Left lung (tissue), 10 donors: ENCODE data around the gene C5orf34. TPM values are rescaled to one million over a fixed set of nuclear protein-coding genes. Genes with fewer than 3 reads are reported as not detected.
"Not testable (repeated sequence)": the region's sequence is repeated elsewhere in the genome, so short reads cannot be mapped to it uniquely, and the experiment has no call there.

Experiments used
- ATAC-seq: fragments of 200-7000 bp; cut with Tn5 transposase; one replicate; pipeline ENCODE4 v1.9.1; 2020; ENCODE audit warnings: moderate library complexity
- DNase-seq, 4 donors: peaks; one replicate each; pipeline ENCODE4 v3.0.0-alpha.2; 2013 to 2020
- H3K27ac ChIP-seq, 2 donors: fragments of 200-600 bp; sonication (generic) in 1 of 2; one replicate each; pipeline versions ENCODE4 v1.5.0 to v1.8.0; 2020 to 2021
- H3K27me3 ChIP-seq, 2 donors: fragments of 200-600 bp; sonication (generic) in 1 of 2; one replicate each; pipeline versions ENCODE4 v1.5.0 to v1.8.0; 2020 to 2021
- H3K36me3 ChIP-seq, 2 donors: fragments of 200-600 bp; sonication (generic) in 1 of 2; one replicate each; pipeline versions ENCODE4 v1.5.0 to v1.8.0; 2020 to 2021
- H3K4me1 ChIP-seq, 2 donors: fragments of 200-600 bp; one replicate each; pipeline ENCODE4 v1.8.0; 2021
- H3K4me3 ChIP-seq, 2 donors: fragments of 200-600 bp; sonication (generic) in 1 of 2; one replicate each; pipeline versions ENCODE4 v1.5.0 to v1.8.0; 2020 to 2021; ENCODE audit warnings: mild to moderate bottlenecking in 1 of 2
- H3K9me3 ChIP-seq, 2 donors: fragments of 200-600 bp; sonication (generic) in 1 of 2; one replicate each; pipeline versions ENCODE4 v1.5.0 to v1.8.0; 2020 to 2021
- CTCF ChIP-seq, 2 donors: fragments of 200-600 bp; sonication (generic) in 1 of 2; IDR thresholded peaks; one replicate each; pipeline versions ENCODE4 v1.5.0 to v1.8.0; 2021; ENCODE audit warnings: antibody characterized with exemption in 2 of 2
- intact Hi-C, 2 donors: fragments of 100-400 bp; cut with DNase I; formaldehyde crosslinking; loops; one replicate each; pipeline versions ENCODE4 v1.11.2 to v1.14.2; 2022
- polyA plus RNA-seq, 6 donors: library from polyadenylated mRNA; unstranded; fragments of 120-200 nt; gene quantifications; one replicate each; pipeline ENCODE4 v1.2.1, GENCODE V29; 2013; ENCODE audit not compliant: insufficient read length in 6 of 6
- total RNA-seq, 2 donors: library from RNA; stranded (reverse); fragmentation: NEBNext Ultra II Directional; extraction: Animal tissue kit (Norgen Biotek cat#: 25700); gene quantifications; one replicate each; pipeline ENCODE4 v1.2.1, GENCODE V29; 2021
- donor health status: DM: no; HTN: yes; CAD: no.
- donor health status: DM: no; HTN: no; CAD: no.

The C5orf34 gene
- total and polyA plus RNA-seq, 8 donors, result 1.8 to 9.7 (median 6.8) TPM

GRCh38 chr5:43461066-43461465 lies 53.9 kb downstream of the C5orf34 start:
- Histone ChIP-seq H3K9me3 (peaks cover 0 to 19% of the 10 kb centered on the region in 2 donors), H3K27ac (no peak overlapping the region), H3K27me3 (no peaks in the 10 kb centered on the region), H3K36me3 (peaks cover 0 to 14% of the 10 kb centered on the region in 2 donors), H3K4me1 (no peaks in the 10 kb centered on the region), H3K4me3 (no peak overlapping the region)
- intact Hi-C loops, result no loop called here
- no peak for TF ChIP-seq CTCF (IDR thresholded peaks at IDR 0.05)
- DNase-seq (no peak), ATAC-seq (peak; percentile 50)

- Histone ChIP-seq H3K9me3 (peaks cover 0 to 14% of the 10 kb centered on the region in 2 donors), H3K27me3 (no peaks in the 10 kb centered on the region), H3K4me1 (no peaks in the 10 kb centered on the region), H3K4me3 (no peak overlapping the region), H3K36me3 (peaks cover 0 to 7% of the 10 kb centered on the region in 2 donors), H3K27ac (no peak overlapping the region)
- intact Hi-C loops, result no loop called here
- TF ChIP-seq CTCF (IDR thresholded peaks at IDR 0.05), result no peak
- ATAC-seq (no peak), DNase-seq (no peak)
These were observed 58.4 kb downstream of the C5orf34 start for GRCh38 chr5:43456556-43456955.

GRCh38 chr5:43441575-43441974 lies 73.4 kb downstream of the C5orf34 start:
- H3K27me3 ChIP-seq, H3K27ac ChIP-seq, DNase-seq, H3K4me3 ChIP-seq, intact Hi-C loops, H3K4me1 ChIP-seq, ATAC-seq: not testable (repeated sequence)
- H3K36me3 ChIP-seq, result peaks cover 0 to 26% of the 10 kb centered on the region in 2 donors
- peaks cover 0 to 25% of the 10 kb centered on the region in 2 donors for H3K9me3 ChIP-seq

GRCh38 chr5:43437062-43437660 lies 77.8 kb downstream of the C5orf34 start:
- DNase-seq (no peak), ATAC-seq (peak; percentile 51)
- Histone ChIP-seq H3K4me1 (peaks cover 2 to 12% of the 10 kb centered on the region in 2 donors), H3K36me3 (no peaks in the 10 kb centered on the region), H3K27ac (no peak overlapping the region), H3K4me3 (no peak overlapping the region), H3K27me3 (no peaks in the 10 kb centered on the region), H3K9me3 (peaks cover 0 to 13% of the 10 kb centered on the region in 2 donors)
- TF ChIP-seq CTCF (IDR thresholded peaks at IDR 0.05), result no peak
- intact Hi-C loops, result no loop called here

Other genes with a start within 250 kb of the C5orf34 start
- gene HMGCS1, start 201.7 kb downstream of the C5orf34 start, total RNA-seq, result 100 to 1,000 TPM in 1 of 2 donors, 10 to 100 TPM in 1; 93.6 to 279 TPM
- 10 to 100 TPM; 49.2 to 79.1 (median 55.0) TPM for gene HMGCS1, start 201.7 kb downstream of the C5orf34 start, polyA plus RNA-seq
- 1 to 10 TPM; 5.3 to 6.4 TPM for gene CCL28, start 102.8 kb downstream of the C5orf34 start, total RNA-seq
- gene CCL28, start 102.8 kb downstream of the C5orf34 start, polyA plus RNA-seq, result 1 to 10 TPM in 1 of 6 donors, under 1 TPM in 5; 0.29 to 1.0 (median 0.43) TPM
- gene TMEM267, start 31.3 kb downstream of the C5orf34 start, total RNA-seq, result 10 to 100 TPM; 13.2 to 13.8 TPM
- 10 to 100 TPM; 13.4 to 15.6 (median 14.4) TPM for gene TMEM267, start 31.3 kb downstream of the C5orf34 start, polyA plus RNA-seq
- 10 to 100 TPM; 78.2 to 78.6 TPM for gene PAIP1, start 41.9 kb upstream of the C5orf34 start, total RNA-seq
- gene PAIP1, start 41.9 kb upstream of the C5orf34 start, polyA plus RNA-seq, result 100 to 1,000 TPM; 110 to 149 (median 130) TPM
- 100 to 1,000 TPM in 1 of 2 donors, 10 to 100 TPM in 1; 72.5 to 112 TPM for gene NNT, start 88.0 kb upstream of the C5orf34 start, total RNA-seq
- 10 to 100 TPM; 72.4 to 92.9 (median 85.1) TPM for gene NNT, start 88.0 kb upstream of the C5orf34 start, polyA plus RNA-seq